HepG2 (cell line): ENCODE data around the gene P3R3URF. TPM values are rescaled to one million over a fixed set of nuclear protein-coding genes. Genes with fewer than 3 reads are reported as not detected.
A peak's percentile ranks its signal among the peaks of the same experiment; 100 is the strongest.

Source experiments
- ARID3A ChIP-seq: IDR thresholded peaks from 2 replicates; pipeline ENCODE4 v1.6.1; 2012; ENCODE audit warnings: low read depth, low read length, improper control_type of control experiment
- ARID5B ChIP-seq: IDR thresholded peaks from 2 replicates; pipeline ENCODE4 v1.4.0; 2020; ENCODE audit warnings: mild to moderate bottlenecking, missing genetic modification reagents
- EP300 ChIP-seq, 3 experiments: sonication (generic) in 1 of 3; formaldehyde crosslinking in 1 of 3; IDR thresholded peaks; 2 replicates each; pipeline versions ENCODE4 v1.5.1 to v1.6.1; 2011 to 2020; ENCODE audit warnings: low read depth in 2 of 3, low read length in 2 of 3, borderline replicate concordance in 1 of 3, improper control_type of control experiment in 1 of 3, mild to moderate bottlenecking in 1 of 3, missing genetic modification reagents in 1 of 3, moderate library complexity in 1 of 3
- HOXA3 ChIP-seq: sonication (generic); formaldehyde crosslinking; IDR thresholded peaks from 2 replicates; pipeline ENCODE4 v1.5.0; 2020; ENCODE audit warnings: missing genetic modification reagents
- IRF2 ChIP-seq: IDR thresholded peaks from 2 replicates; pipeline ENCODE4 v1.6.1; 2018; ENCODE audit warnings: missing genetic modification reagents, missing compliant biosample characterization
- MTA1 ChIP-seq: sonication (generic); formaldehyde crosslinking; IDR thresholded peaks from 2 replicates; pipeline ENCODE4 v1.4.0; 2020; ENCODE audit warnings: missing genetic modification reagents, mild to moderate bottlenecking, borderline replicate concordance
- PAXIP1 ChIP-seq: sonication (generic); formaldehyde crosslinking; conservative IDR thresholded peaks from 2 replicates; pipeline ENCODE4 v1.4.0; 2020; ENCODE audit warnings: mild to moderate bottlenecking, missing genetic modification reagents, moderate library complexity
- POLR2AphosphoS5 ChIP-seq: IDR thresholded peaks from 2 replicates; pipeline ENCODE4 v1.6.1; 2012; ENCODE audit warnings: low read depth, low read length
- TGIF2 ChIP-seq: IDR thresholded peaks from 2 replicates; pipeline ENCODE4 v1.6.1; 2016; ENCODE audit warnings: control low read depth, missing compliant biosample characterization
- ZBTB20 ChIP-seq: sonication (generic); formaldehyde crosslinking; IDR thresholded peaks from 2 replicates; pipeline ENCODE4 v1.8.1; 2023; ENCODE audit warnings: missing genetic modification reagents, low read depth, mild to moderate bottlenecking, borderline replicate concordance
- ZMYM2 ChIP-seq: sonication (generic); formaldehyde crosslinking; IDR thresholded peaks from 2 replicates; pipeline ENCODE4 v1.8.0; 2022; ENCODE audit warnings: mild to moderate bottlenecking, missing genetic modification reagents
- ZNF253 ChIP-seq: sonication (generic); formaldehyde crosslinking; IDR thresholded peaks from 2 replicates; pipeline ENCODE4 v1.8.0; 2022; ENCODE audit warnings: mild to moderate bottlenecking, missing genetic modification reagents, borderline replicate concordance
- ZNF44 ChIP-seq: sonication (generic); formaldehyde crosslinking; IDR thresholded peaks from 2 replicates; pipeline ENCODE4 v1.5.1; 2020; ENCODE audit warnings: mild to moderate bottlenecking, missing genetic modification reagents
- polyA plus RNA-seq, 8 experiments: library from polyadenylated mRNA; depleted of rRNA in 3 of 8; stranded (reverse) in 7 of 8; unstranded in 1 of 8; fragments of >200 nt; fragmentation: Illumina TruSeq in 4 of 8; extraction: Trizol in 4 of 8; gene quantifications; 2 replicates each; pipeline versions ENCODE4 v1.2.1 to v1.2.3, GENCODE V29; 2011 to 2016; ENCODE audit warnings: low read depth in 4 of 8, missing spikeins in 1 of 8, mixed read lengths in 1 of 8; ENCODE audit not compliant: insufficient read depth in 1 of 8
- total RNA-seq, 5 experiments: library from RNA; depleted of rRNA; stranded (reverse); fragments of >200 nt; fragmentation: Illumina TruSeq; extraction: Trizol; gene quantifications; 2 replicates each; pipeline ENCODE4 v1.2.3, GENCODE V29; 2016; ENCODE audit warnings: low read depth in 1 of 5
- TF ChIP-seq, protein P1 (sequence below): sonication (generic); formaldehyde crosslinking; IDR thresholded peaks from 2 replicates; pipeline ENCODE4 v1.4.0; 2020; ENCODE audit warnings: low read depth, mild to moderate bottlenecking, missing genetic modification reagents

P3R3URF gene
- total and polyA plus RNA-seq, 2 of the 13 experiments (the other 11 are each of a cell fraction or from before 2014, with no cell fraction given): not detected

GRCh38 chr1:46183079-46183847, 7.0 kb upstream of the P3R3URF start (continued):
- TF ChIP-seq PAXIP1 (peak; percentile 81), MTA1 (CRISPR knock-in tag) (peak; percentile 64; the same call in 1 of the 2 replicates), ZMYM2 (CRISPR knock-in tag) (peak; percentile 58; the same call in 1 of the 2 replicates), ZNF44 (no peak), EP300 (IDR thresholded peaks at IDR 0.05; ENCODE audit: low read depth in 2 of 2, low read length in 2 of 2) (0 out of 4 replicates have a peak, but pooled peaks of 1 of the 2 experiments have one; percentile 3), EP300 (CRISPR knock-in tag; IDR thresholded peaks at IDR 0.05; ENCODE audit: borderline replicate concordance) (no peak), ZBTB20 (no peak), ZNF253 (CRISPR knock-in tag) (no peak), HOXA3 (CRISPR knock-in tag) (peak; percentile 66; the same call in 1 of the 2 replicates), ARID5B (CRISPR knock-in tag) (peak; percentile 79), TGIF2 (CRISPR knock-in tag) (0 out of 2 replicates have a peak, but pooled peaks have one; percentile 18), ARID3A (peak; percentile 49; the same call in 1 of the 2 replicates), IRF2 (CRISPR knock-in tag) (0 out of 2 replicates have a peak, but pooled peaks have one; percentile 14), POLR2AphosphoS5 (peak; percentile 40; the same call in 1 of the 2 replicates)
- TF ChIP-seq, protein P1, sequence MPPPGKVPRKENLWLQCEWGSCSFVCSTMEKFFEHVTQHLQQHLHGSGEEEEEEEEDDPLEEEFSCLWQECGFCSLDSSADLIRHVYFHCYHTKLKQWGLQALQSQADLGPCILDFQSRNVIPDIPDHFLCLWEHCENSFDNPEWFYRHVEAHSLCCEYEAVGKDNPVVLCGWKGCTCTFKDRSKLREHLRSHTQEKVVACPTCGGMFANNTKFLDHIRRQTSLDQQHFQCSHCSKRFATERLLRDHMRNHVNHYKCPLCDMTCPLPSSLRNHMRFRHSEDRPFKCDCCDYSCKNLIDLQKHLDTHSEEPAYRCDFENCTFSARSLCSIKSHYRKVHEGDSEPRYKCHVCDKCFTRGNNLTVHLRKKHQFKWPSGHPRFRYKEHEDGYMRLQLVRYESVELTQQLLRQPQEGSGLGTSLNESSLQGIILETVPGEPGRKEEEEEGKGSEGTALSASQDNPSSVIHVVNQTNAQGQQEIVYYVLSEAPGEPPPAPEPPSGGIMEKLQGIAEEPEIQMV (CRISPR knock-in tag): 0 out of 2 replicates have a peak, but pooled peaks have one; percentile 44
